SW 1271 (cell line): Measurements from ENCODE around the gene ADGRF4.

Experiments used
- DNase-seq, 2 experiments: peaks; one replicate each; lab custom pipeline; 2025; lab: John Stamatoyannopoulos, UW

ADGRF4 gene

DNA sequence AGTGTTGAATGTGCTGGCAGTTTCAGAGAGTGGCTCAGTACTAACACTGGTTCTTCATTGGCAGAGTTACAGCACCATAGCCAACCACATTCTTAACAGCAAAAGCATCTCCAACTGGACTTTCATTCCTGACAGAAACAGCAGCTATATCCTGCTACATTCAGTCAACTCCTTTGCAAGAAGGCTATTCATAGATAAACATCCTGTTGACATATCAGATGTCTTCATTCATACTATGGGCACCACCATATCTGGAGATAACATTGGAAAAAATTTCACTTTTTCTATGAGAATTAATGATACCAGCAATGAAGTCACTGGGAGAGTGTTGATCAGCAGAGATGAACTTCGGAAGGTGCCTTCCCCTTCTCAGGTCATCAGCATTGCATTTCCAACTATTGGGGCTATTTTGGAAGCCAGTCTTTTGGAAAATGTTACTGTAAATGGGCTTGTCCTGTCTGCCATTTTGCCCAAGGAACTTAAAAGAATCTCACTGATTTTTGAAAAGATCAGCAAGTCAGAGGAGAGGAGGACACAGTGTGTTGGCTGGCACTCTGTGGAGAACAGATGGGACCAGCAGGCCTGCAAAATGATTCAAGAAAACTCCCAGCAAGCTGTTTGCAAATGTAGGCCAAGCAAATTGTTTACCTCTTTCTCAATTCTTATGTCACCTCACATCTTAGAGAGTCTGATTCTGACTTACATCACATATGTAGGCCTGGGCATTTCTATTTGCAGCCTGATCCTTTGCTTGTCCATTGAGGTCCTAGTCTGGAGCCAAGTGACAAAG, 17.0 kb upstream of the ADGRF4 start:
- no peak for DNase-seq

DNA sequence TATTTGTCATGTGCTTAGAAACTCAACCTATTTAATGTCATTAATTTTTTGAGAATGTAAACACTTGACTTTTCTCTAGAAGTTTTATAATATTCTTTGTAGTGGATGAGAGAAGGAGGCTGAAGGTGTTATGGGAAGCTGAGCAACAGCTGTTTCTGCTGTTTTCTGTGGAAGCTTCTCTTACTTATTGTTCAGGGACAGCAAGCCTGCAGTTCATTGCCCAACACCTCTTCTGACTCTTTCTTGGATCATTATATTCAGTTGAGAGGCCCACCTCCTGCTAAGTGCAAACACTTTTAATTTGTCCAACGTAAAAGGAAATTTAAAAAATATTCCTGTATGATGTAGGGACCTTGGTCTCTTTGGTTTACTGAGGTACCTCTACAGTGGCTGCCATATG, 12.0 kb upstream of the ADGRF4 start:
- DNase-seq = no peak

DNA sequence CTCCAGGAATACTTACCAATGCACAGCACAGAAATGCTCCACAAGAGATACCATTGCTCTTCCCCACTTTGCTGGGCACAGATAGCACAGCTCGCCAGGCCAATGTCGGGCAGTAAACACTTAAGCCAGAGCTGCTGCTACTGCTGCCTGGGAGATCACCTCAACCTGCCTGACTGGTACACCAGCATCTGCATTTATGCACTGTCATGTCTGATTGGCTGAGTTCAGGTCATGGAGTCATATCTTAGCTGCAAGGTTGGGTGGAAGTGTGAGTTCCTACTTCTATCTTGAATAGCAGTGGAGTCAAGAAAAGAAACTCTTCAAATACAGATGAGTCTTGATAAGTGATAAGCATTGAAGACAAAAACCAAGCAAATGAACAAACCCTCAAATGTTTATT, 10.9 kb upstream of the ADGRF4 start:
- DNase-seq = no peak

DNA sequence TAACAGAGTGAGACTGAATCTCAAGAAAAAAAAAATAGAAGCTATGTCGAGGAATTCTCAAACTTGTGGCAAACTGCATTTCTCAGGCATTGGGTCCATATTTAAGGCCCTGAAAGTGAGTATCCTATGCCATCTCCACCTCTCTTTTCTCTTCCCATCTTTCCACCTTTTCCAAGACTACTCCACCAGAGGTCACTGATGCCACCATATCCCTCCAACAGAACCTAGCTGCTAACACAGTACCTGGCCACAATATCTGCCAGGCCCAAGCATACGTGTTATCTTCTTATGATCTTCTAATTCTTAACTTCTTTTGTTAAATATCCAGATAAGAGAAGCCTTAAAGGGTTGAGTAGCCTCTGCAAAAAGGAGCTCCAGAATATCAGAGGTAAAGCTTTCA, 8.2 kb upstream of the ADGRF4 start:
- no peak for DNase-seq

DNA sequence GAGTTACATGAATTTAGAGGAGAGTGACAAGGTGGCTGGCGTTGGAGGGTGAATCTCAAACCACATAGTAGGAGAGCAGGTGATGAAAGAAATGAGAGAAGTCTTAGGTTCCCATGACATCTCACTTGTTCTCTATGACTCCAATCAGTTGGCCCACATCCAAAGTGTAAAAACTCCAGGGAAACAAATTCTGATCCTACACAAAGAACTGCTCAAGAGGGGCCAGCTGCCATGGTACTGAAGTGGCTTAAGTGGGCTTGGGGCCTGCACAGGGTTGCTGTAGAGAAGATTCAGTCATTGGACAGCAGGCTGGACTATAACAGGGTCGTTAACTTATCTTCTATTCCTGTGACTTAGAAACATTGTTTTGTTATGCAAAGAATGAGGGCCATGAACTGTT, 7.6 kb upstream of the ADGRF4 start:
- no peak for DNase-seq

DNA sequence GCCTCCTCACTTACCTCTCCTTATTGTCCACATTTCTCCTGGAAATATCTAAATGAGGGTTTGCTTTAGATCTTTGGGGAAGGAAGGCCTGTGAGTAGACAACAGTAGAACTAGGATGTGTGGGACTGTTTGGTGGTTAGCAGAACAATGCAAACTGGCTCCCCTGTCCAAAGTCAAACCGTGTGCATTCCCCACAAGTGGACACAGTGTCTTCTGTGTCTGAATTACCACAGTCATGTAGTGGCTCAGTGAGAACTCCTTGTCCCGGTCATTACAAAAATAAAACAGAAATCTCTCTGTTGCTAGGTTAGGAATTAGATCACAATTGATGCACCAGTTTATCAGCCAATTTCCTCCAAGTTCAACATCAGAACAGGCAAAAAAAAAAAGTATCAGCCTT, 455 bp upstream of the ADGRF4 start:
- no peak for DNase-seq

DNA sequence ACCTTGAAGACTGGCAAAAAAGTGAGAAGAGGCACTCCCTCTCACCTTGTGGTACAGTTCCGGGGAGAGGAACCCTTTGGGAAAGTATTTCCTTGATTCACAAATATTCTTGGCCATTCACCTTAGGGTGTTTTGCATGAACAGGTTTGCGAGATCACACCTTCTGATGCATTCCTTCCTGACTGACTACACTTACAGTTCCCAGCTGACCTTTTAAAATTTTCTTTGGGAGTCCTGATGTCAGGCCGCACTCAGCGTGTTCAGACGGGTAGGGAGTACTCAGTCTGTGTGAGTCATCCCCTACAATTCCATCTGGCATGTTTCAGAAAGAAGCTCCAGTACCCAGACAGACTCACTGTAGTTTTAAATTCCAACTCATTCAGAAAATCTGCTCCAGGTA, 1.7 kb downstream of the ADGRF4 start:
- DNase-seq = no peak

DNA sequence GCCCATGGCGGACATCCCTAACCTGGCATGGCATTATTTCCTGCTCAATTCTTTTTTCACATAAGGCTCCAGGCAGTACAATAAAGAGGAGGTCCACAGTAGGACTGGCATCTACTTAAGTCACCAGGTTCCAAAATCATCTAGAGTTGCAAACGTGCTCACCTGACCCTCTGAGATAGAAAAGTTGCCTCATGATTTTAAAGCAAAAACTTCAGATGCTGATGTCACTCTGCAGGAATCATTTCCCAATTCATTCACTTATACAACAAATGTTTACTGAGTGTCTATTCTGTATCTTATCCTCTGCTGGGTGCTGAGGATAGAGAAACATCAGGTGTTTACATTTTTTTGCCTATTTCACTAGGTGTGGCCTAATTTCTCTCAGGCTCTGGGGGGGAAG, 2.2 kb downstream of the ADGRF4 start:
- no peak for DNase-seq

DNA sequence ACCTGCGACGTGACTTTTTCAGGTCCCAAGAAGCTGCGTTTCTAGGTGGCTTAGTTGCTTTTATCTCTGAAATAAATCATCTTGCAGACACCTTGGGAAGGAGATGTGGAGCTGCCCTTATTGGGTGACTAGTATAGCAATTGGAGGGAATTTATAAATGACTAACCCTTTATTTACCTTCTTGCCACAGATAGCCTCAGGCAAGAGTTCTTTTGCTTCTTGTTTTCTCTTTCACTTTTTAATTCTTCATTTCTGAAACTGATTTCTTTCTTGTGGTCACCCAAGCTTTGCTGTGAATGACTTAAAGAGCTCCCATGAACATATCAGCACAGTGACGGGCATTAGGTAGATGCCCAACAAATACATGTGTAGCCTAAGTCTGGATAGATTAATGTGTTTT, 3.0 kb downstream of the ADGRF4 start:
- DNase-seq = no peak

DNA sequence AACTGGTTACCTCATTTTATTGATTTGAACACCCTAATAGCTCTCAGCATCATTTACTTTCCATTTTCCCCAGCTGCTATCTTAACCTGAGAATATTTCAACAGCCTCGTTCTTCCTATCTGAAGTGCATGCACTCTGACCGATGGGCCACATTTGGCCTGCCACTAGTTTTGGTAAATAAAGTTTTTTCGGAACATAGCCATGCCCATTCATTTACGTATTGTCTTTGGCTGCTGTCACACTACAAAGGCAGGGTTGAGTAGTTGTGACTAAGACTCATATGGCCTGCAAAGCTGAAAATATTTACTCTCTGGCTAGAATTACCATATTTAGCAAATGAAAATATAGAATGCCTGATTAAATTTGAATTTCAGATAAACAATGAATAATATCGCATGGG, 10.8 kb downstream of the ADGRF4 start:
- DNase-seq = no peak

DNA sequence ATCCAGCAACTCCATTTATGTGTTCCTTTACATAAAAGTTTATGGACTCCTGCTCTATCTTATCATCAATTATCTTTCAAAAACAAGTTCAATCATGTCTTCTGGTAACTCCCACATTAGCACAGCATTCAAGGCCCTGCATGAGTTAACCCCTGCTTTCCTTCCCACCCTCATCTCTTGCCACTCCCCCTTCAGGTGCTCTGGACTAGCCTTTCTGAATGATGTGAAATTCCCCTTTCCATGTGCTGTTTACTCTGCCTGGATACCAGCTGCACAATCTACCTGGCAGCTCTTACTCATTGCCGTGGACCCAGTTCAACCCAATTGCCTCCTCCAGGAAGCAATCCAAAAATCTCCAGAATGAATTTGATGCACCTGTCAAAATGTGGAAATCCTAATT, 11.9 kb downstream of the ADGRF4 start:
- DNase-seq = no peak

DNA sequence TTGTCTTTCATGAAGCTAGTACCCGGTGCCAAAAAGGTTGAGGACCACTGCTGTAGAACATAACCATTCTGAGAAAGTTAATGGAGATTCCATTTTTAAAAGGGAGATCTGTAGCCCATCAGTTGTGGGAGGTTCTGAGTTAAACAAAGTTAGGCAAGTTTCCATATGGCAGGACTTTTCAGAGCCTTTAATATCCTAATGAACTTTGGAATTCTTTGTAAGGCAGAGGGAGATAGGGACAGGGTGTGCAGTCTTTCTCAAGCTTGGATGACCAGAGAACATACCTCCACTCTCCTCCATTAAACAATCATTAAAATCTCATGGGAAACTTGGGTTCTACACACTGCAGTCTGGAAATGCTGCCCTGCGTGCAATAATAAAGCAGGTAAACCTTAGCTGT, 14.8 kb downstream of the ADGRF4 start:
- DNase-seq = no peak

DNA sequence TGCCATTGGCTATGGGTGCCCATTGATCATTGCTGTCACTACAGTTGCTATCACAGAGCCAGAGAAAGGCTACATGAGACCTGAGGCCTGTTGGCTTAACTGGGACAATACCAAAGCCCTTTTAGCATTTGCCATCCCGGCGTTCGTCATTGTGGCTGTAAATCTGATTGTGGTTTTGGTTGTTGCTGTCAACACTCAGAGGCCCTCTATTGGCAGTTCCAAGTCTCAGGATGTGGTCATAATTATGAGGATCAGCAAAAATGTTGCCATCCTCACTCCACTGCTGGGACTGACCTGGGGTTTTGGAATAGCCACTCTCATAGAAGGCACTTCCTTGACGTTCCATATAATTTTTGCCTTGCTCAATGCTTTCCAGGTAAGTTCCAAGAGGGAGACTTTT, 16.4 kb downstream of the ADGRF4 start:
- no peak for DNase-seq

DNA sequence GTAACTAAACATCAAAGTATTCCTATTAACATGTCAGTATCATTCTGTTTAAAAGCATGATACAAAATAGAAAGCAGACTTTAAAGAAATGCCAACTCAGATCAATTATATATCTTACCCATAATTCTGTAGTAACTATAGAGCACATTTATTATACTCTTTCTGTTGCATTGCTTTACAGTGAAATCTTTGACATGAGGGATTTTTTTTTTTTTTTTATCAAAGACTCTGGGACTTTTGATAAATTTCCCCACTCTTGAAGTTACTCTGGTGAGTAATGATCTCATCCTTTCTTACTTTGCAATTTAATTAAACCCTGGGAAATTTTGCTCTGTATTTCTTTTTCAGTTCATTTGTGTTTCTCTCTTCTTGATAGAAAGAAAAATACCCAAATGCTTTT, 17.4 kb downstream of the ADGRF4 start:
- no peak for DNase-seq

DNA sequence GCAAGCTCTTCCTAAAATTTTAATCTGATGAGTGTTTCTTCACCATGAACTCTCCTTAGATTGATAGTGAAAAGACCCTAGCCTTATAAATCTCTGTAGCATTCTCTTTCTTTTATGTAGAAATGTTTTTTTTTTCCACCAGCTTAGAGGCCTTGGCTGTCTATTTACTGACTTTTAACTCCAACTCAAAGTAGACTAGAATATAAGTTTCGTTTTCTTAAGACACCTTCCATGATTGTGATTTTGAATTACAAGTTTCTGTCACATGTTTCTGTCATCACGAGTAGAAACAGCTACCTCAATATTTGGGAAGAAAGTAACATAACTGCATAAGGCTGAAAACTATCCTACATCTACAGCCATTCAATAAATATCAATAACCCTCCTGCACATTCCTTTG, 17.8 kb downstream of the ADGRF4 start:
- DNase-seq = no peak

DNA sequence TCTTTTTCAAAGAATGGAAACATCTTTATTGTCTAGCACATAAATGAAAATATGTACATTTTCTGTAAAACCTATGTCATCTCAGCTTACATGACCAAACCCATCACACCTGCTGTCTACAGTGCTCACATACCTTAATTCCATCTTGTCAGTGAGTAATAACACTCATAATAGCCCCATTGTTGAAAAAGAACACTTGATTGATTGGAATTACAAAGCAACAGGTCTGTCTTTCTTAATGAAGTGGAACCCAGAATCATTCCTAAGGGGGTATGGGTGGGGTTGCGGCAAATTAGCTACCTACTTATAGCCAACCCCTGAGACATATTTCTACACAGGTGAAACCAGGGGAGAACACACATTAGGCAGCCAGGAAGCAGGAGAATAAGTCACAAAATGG, 20.2 kb downstream of the ADGRF4 start:
- no peak for DNase-seq

DNA sequence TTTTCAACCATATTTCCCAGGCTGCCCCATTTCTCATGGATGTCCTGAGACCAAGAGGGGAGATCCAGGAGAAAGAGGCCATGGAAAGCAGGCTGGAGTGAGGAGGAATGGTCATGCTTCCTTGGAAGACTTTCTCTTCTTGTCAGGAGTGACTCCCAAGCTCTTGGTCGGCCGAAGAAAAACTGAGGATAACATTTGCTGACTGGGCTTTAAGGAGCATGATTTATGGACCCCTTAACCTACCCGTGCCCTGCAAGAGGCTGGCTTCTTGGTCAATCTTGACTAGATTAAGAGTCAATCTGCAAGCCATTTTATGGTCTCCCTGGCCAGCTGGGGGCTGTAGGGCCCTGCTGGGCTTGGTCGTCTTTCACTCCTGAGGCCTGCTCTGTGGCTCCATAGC, 22.8 kb downstream of the ADGRF4 start:
- DNase-seq = no peak

DNA sequence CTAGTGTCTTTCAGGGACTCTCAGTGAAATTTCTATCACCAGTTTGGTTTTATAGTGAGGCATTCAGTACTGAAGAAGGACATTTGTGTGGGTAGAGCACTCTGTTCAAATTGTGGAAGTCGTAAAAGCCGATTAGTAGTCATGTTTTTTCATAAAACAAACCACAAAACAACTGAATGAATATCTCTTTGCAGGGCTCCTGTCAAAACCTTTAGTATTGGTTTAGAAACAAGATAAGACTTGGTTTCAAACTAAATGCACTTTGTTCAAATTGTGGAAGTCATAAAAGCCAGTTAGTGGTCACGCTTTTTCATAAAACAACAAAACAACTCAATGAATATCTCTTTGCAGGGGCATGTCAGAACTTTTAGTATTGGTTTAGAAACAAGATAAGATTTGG, 23.8 kb downstream of the ADGRF4 start:
- DNase-seq = no peak

DNA sequence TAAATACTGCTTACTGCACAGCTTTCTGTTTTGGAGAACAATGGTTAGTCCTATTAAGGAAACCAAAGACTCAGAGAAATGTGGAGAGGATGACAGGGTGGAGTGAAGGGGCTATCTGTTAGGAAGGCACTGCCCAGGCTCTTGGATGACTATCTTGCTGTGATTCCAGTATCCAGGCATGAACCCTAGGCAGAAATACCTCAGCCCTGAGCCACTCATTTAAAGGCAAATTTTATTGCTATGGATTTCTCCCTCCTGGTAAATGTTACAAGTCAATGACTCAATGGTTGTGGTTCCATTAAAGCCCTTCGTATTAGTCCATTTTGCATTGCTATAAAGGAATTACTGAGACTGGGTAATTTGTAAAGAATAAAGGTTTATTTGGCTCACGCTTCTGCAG, 25.9 kb downstream of the ADGRF4 start:
- DNase-seq = no peak

DNA sequence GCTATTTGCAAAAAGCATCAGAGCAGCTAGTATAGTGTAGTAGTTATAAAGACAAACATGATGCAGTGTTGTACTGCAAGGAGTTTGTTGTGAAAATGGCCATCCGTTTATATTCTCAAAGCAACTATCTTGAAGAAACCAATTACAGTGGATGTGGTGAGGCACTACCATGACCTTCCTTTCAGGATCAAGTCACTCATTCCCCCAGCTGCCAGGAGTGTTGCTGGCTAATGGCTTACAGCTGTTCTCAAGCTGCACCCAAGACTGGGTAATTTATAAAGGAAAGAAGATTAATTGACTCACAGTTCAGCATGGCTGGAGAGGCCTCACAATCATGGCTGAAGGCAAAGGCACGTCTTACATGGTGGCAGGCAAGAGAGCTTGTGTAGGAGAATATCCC, 29.0 kb downstream of the ADGRF4 start:
- DNase-seq = no peak

DNA sequence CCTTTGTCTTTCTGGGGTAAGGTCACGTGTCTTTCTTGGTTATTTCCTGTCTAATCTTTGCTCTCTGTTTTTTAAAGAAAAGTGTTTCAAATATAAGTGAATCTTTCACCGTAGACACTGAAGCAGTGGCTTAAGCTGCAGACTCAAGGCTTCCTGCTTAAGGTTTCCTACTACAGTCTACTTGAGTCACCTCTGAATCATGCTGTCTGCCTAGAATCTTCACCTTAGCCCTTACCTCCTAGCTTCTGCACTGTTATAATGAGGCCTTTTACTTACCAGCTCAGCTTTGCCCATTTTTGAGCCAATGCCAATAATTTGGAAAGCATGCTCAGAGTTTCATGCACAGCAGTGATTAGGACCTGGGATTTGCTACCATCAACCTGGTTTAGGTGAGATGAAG, 30.6 kb downstream of the ADGRF4 start:
- DNase-seq = no peak

DNA sequence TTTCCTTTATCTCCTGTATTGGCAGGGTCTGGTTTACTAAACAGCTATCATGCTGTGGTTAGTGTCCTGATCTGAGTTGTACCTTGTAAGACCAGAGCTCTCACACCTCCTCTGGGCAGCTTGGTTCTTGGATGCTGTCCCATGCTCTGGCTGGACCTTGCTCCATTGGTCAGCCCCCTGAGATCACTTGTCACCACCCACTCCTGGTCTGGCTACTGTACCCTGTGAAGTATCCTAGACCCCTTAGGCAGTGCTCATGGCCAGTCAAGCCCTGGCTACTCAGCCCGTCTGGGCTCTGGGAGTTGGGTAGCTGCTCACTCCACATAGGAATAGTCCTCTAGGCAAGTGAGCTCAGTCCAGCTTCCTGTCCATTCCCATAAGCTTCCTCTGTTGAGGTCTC, 31.1 kb downstream of the ADGRF4 start:
- DNase-seq = no peak

DNA sequence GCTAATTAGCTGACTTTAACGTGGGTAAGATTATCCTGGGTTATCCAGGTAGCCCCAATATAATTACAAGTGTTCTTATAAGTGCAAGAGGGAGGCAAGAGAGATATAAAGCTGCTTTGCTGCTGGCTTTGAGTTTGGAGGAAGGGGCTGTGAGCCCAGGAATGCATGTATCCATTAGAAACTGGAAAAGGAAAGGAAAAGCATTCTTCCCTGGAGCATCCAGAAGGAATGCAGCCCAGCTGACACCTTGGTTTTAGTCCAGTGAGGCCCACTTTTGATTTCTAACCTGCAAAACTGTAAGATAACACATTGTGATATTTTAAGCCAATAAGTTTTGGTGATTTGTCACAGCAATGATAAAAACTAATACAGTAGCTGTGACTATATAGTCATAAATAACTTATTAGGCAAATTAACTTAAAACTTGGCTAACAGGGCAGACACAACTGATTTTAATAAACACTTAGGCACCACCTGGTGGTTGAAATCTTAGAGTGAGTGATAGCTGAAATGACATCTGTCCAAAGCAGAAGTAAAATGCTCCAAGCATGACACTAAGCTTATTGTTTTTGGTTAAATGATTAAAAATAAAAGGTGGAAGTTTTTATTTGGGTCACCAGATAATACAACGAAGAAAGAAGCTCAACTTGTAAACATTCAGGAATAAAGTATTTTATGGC, 35.6 kb downstream of the ADGRF4 start:
- peak in 1 of 2 experiments; percentile 27 for DNase-seq
